HG02943 (cell line): Measurements from ENCODE around the gene GPR12.

Experiments used
- ATAC-seq: cut with Tn5 transposase; IDR thresholded peaks from one replicate; pipeline ENCODE4 v1.9.1; 2021; ENCODE audit warnings: mild to moderate bottlenecking, low read depth, moderate library complexity; ENCODE audit not compliant: unreplicated experiment

GPR12 gene, protein sequence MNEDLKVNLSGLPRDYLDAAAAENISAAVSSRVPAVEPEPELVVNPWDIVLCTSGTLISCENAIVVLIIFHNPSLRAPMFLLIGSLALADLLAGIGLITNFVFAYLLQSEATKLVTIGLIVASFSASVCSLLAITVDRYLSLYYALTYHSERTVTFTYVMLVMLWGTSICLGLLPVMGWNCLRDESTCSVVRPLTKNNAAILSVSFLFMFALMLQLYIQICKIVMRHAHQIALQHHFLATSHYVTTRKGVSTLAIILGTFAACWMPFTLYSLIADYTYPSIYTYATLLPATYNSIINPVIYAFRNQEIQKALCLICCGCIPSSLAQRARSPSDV

DNA sequence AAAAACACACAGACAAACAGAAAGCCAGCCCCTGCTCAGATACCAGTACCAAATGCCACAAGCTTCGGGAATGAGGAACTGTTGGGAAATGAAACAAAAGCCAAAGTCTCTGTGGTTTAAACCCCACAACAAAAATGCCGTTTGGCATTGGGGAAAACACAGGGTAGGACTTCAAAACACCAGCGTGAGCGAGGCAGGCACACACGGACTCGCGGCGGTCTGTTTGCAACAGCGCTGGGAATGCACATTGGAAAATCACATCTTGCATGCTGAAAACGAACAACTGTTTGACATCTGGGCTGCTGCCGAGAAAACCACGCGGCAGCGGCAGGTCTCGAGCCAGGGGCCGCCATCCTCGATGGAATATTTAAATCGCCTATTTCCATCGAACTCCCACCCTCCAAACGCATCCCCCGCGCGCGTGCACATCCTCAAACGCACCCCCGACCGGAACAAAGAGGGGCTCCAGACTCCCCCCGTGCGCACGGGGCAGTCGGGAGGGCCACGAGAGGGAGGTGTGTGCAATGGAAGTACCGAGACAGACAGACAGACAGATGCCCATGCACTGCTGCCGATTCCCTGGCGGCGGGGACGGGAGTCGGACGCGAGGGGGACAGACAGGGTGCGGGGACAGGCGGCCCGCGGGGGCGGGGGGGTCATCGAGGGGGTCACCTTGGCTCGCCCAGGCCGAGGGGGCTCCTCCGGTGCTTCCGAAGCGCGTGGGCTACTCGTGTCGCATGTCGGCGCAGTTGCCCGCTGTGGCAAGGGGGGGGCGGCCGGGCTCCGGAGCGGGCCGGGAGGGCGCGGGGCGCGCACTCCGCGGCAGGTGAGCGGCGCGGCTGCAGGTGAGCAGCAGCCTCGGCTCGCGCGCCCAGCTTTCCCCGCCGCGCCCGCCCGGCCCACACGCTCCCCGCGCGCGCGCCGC, at the start of gene GPR12:
TSS of gene GPR12 (minus strand) at position 880 of the 925 bp plus-strand sequence. CDS start 959 bp downstream, outside the sequence.
- no peak for ATAC-seq

- no peak for ATAC-seq
Measured at GRCh38 chr13:26810095-26810494, 49.5 kb upstream of the GPR12 start.

DNA sequence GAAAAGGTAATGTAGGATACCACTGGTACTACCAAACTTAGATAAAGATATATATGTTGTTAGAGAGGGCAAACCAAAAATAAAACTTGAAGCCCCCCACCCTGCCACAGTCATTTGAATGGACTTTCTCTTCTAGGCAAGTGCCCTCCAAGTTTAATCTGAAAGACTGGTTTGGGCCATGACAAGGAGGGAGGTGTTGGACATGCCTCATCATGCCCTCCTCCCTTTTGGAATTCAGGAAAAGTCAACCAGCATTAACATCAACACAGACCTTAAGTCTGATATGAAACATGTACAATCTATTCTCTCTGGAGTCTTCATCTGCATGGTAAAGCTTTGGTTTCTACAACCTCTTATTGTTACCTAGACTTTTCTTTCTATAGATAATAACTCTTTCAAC, 46.3 kb upstream of the GPR12 start:
- no peak for ATAC-seq

DNA sequence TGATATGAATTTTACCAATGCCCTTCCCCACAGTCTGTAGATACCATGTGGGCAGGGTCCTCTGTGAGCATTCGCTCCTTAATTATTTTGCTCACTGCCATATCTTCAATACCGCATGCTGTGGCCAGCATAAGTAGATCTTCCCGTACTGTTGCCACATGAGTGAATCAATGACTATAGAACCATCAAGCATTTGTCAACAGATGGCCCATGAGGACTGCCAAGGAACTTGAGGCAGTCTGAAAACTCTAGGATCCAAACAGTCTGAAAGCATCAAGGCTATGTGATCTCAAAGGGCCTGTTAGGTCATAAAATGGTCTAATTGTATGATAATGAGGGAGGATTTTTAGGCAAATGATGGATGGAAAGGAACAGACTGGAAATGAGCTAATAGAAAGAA, 27.4 kb upstream of the GPR12 start:
- ATAC-seq, result no peak

DNA sequence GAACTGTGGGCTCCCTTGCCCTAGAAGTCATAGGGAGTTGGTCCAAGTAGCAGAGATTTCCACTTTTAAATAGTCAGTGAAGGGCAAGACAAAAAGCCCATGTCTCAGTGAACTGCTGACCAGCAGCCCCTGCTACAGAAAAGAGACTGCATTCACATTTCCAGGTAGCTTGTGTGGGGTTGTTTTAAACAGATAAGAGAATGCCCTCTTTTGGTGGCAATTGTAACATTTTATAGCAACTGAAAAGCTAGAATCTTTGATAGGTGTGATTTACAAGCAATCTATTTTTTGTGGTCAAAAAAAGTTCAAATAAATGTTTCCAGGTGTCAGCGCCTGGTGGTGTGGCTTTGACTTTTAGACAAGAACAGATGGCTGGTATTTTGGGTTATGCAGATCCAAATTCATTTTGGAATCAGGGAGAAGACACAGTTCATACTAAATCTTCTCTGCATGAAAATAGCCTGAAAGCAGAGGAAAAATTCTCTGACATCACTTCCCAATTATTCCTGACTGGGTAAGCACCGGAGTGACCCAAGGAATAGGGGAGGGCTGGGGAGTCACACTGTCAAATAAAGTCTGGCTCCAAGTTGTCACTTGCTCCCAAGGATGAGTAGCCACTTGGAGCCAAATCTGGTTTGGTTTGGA, 26.2 kb upstream of the GPR12 start:
- ATAC-seq, result no peak

GRCh38 chr13:26785838-26786630, 25.4 kb upstream of the GPR12 start:
- no peak for ATAC-seq

DNA sequence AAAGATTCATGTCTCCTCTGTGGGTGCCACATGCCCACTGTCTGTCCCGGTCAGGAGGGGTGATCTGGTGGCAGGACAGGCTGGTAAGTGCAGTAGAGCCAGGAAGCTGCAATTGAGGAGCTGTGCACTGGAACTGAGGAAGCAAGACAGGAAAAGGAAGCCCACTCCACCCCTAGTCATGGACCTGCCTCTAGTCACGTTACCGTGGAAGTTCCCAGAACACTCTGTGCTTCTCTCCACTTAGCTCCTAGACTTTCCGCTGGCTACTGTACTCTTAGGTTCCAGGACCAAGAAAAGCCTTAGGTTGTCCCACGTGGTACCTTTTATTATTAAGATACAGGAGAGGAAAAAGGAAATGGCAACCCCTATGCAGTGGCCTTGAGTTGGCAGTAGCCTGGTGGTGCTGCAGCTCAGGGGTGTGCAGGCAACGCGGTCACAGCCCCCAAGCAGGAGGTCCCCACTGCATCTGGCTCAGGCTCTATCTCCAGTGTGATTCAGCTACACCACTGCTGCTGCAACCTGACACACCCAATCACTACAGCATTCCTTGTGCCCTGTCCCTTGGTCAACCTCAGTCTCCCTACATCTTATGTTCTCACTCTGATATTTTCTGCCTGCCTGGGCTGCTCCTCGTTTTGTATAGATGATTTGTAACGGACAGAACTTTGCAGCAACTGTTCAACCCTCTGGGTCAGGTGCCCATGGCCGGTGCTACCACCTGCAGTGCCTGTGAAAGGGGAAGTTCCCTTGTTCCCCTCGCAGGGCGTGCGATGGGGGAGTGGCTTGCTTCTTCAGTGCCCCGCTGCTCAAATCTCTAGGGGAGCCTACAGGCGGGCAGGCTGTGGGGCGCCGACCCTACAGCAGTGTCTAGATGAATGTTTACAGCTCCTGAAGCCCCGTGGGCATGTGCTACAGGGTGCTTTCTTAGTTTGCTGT, 24.4 kb upstream of the GPR12 start:
- no peak for ATAC-seq

DNA sequence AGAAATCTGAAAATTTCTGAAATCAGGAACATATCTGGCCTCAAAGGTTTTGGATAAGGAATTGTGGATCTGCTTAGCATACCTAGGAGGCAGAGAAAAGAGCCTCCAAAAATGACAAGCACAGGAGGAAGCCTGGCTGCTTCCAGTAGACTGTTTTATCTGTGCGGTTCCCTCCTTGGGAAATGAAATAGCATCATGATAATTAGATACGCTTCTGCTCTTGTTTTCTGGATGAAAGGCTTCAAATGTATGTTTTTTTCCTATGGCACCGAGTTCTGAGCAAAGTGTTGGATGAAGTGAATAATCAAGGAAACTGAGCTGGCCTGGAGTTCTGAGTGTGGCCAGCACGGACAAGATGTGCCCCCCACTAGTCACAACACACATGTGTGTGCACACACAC, 19.8 kb upstream of the GPR12 start:
- ATAC-seq, result no peak

- ATAC-seq, result no peak
Measured at GRCh38 chr13:26779321-26779720, 18.7 kb upstream of the GPR12 start.

DNA sequence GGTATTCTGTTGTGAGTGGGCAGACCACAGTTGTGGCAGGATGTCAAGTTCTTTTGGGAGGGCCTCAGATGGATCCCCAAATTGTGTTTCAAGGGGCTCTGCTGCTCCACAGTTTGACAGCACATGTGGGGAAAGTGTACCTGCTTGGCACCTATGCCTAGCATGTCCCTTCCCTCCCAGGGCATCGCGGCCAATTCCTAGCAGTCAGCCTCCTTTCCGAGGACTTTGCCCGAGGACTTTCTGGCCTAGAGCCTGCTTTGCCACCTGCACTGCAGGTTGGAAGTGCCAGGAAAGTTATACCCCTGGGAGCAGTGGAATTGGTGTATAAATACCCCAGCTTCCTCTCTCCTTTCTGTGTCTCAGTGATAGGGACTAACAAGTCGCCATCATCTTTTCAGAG, 11.9 kb upstream of the GPR12 start:
- ATAC-seq, result no peak

- no peak for ATAC-seq
Measured at GRCh38 chr13:26771796-26772195, 11.2 kb upstream of the GPR12 start.

DNA sequence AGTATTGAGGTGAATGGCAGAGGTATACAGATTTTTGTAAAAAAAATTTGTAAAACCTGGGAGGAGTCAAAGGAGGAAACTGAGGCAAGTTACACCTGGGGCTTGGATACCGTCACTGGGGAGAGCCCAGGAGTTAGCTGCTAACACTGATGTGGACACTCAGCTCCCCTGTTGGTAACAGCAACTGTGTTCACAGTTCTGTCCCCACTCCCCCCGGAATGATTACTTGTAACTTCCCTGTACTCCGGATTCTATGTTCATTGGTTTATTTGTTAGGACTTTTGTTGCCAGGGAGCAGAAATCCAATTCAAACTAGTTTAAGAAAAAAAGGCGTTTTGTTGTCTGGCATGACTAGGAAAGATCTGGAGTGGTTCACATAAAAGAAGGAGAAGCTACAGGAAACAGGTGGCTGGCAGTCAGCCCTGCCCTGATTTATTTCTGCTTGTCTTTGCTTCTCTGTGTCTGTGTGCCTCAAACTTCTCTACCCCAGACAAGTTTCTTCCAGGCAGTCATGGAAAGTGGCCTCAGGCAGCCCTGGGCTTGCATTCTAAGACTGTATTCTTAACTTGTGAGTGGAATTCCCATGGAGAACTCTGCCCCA, 2.3 kb upstream of the GPR12 start:
- no peak for ATAC-seq

- ATAC-seq, result no peak
Measured at GRCh38 chr13:26760832-26761582, 421 bp upstream of the GPR12 start.

DNA sequence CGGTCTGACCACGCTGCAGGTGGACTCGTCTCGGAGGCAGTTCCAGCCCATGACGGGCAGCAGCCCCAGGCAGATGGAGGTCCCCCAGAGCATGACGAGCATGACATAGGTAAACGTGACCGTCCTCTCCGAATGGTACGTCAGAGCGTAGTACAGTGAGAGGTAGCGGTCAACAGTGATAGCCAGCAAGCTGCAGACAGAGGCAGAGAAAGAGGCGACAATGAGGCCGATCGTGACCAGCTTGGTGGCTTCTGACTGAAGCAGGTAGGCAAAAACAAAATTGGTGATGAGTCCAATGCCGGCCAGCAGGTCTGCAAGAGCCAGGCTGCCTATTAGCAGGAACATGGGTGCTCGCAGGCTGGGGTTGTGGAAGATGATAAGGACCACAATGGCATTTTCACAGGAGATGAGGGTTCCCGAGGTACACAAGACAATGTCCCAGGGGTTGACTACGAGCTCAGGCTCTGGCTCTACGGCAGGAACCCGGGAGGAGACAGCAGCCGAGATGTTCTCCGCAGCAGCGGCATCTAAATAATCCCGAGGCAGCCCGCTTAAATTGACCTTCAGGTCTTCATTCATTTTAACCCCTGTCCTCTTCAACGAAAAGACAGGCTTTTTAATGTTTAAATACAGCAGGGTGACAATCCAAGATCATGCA, 1.2 kb downstream of the GPR12 start:
- no peak for ATAC-seq

DNA sequence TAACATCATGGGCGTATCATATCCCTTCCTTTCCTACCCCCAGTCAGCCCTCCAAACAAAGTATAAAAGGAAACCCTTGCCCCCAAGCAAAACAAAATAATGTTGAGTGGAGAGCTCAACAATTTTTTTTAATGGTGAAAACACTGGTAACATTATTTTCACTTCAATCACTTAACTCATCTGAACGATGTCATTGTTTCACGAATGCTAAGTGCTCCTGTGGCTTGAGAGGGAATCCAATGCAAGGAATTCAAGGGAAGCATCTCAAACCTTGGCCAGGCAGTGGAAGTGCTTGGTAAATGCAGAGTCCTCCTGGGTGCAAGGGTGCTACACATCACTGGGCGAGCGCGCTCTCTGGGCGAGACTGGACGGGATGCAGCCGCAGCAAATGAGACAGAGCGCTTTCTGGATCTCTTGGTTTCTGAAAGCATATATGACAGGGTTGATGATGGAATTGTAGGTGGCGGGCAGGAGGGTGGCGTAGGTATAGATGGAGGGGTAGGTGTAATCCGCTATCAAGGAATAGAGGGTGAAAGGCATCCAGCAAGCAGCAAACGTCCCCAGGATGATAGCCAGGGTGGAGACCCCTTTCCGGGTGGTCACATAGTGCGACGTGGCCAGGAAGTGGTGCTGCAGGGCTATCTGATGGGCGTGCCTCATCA, 2.0 kb downstream of the GPR12 start:
- ATAC-seq, result no peak

GRCh38 chr13:26756961-26757360, 3.6 kb downstream of the GPR12 start:
- ATAC-seq, result no peak

DNA sequence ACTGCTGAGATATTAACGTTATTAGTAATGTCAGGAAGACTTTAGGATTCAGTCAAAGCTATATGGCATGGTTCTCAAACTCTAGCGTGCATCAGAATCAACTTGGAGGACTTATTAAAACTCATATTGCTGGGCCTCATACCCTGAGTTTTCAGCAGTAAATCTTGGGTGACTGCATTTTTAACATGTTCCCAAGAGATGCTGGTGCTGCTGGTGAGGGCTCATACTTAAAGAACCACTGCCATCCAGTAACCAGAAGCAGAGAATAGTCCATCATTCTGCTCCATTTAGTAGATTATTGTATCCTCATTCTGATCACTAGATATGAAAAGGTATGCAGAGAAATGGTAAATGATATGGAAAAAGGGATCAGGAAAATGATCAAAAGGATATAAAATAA, 7.9 kb downstream of the GPR12 start:
- ATAC-seq, result no peak
